OCI-LY3 (cell line): ENCODE measurements around the gene MGAT3.
A peak's percentile ranks its signal among the peaks of the same experiment; 100 is the strongest.

ENCODE experiments used
- H2AFZ ChIP-seq: fragments of 200-600, 300-600 bp; shearing (Covaris generic); 2 replicates; pipeline ENCODE4 v1.6.0; 2014; ENCODE audit warnings: antibody characterized with exemption, low read depth, low read length
- H3K27ac ChIP-seq: fragments of 200-600, 300-600 bp; sonication (generic); 2 replicates; pipeline ENCODE4 v1.5.1; 2014; ENCODE audit warnings: mild to moderate bottlenecking, low read length, moderate library complexity, mixed read lengths
- H3K27me3 ChIP-seq: fragments of 200-600, 300-600 bp; sonication (generic); 2 replicates; pipeline ENCODE4 v1.6.1; 2014; ENCODE audit warnings: low read depth, low read length, mixed read lengths
- H3K36me3 ChIP-seq: fragments of 200-600, 300-600 bp; sonication (generic); replicated peaks from 2 replicates; pipeline ENCODE3; 2014; ENCODE audit warnings: low read depth, low read length, mixed read lengths
- H3K4me1 ChIP-seq: fragments of 300-600, 200-600 bp; sonication (generic); 2 replicates; pipeline ENCODE4 v1.6.1; 2014; ENCODE audit warnings: low read length, mixed read lengths
- H3K4me2 ChIP-seq: fragments of 200-600, 300-600 bp; sonication (generic); 2 replicates; pipeline ENCODE4 v1.6.1; 2014; ENCODE audit warnings: low read length, mixed read lengths
- H3K4me3 ChIP-seq: fragments of 300-600, 200-600 bp; sonication (generic); 2 replicates; pipeline ENCODE4 v1.5.1; 2014; ENCODE audit warnings: antibody characterized with exemption, mild to moderate bottlenecking, low read length, moderate library complexity
- H3K79me2 ChIP-seq: fragments of 300-600, 200-600 bp; shearing (Covaris generic); 2 replicates; pipeline ENCODE4 v1.6.1; 2014; ENCODE audit warnings: mild to moderate bottlenecking, low read length, mixed read lengths
- H3K9ac ChIP-seq: fragments of 300-600, 200-600 bp; shearing (Covaris generic); 2 replicates; pipeline ENCODE4 v1.6.0; 2014; ENCODE audit warnings: mild to moderate bottlenecking, low read length, moderate library complexity
- H3K9me3 ChIP-seq: fragments of 200-600, 300-600 bp; shearing (Covaris generic); 2 replicates; pipeline ENCODE4 v1.6.1; 2014; ENCODE audit warnings: low read length, mixed read lengths; ENCODE audit not compliant: insufficient read depth
- H4K20me1 ChIP-seq: fragments of 200-600, 300-600 bp; sonication (generic); 2 replicates; pipeline ENCODE4 v1.6.1; 2016; ENCODE audit warnings: low read length, mixed read lengths; ENCODE audit not compliant: insufficient read depth
- CTCF ChIP-seq: fragments of 200-600, 300-600 bp; sonication (generic); IDR thresholded peaks from 2 replicates; pipeline ENCODE4 v1.5.1; 2014; ENCODE audit warnings: antibody characterized with exemption, low read length, low read depth
- EZH2phosphoT487 ChIP-seq: fragments of 200-600 bp; shearing (Covaris generic); IDR thresholded peaks from 2 replicates; pipeline ENCODE4 v1.6.1; 2018; ENCODE audit warnings: antibody characterized with exemption, mixed run types, low read depth

Gene MGAT3

GRCh38 chr22:39434243-39434653, 22.6 kb upstream of the MGAT3 start:
- H3K9ac ChIP-seq: no peak overlapping the region
- H3K4me2 ChIP-seq: no peak overlapping the region
- H3K4me1 ChIP-seq: peaks cover 29% of the 10 kb centered on the region
- no peak overlapping the region for H2AFZ ChIP-seq
- no peaks in the 10 kb centered on the region for H4K20me1 ChIP-seq
- no peak for TF ChIP-seq CTCF
- no peak for TF ChIP-seq EZH2phosphoT487
- H3K4me3 ChIP-seq: no peak overlapping the region
- peaks cover 8% of the 10 kb centered on the region; the same call in 1 of the 2 replicates for H3K79me2 ChIP-seq
- H3K36me3 ChIP-seq: peaks cover 33% of the 10 kb centered on the region
- H3K27ac ChIP-seq: no peak overlapping the region
- H3K27me3 ChIP-seq: no peaks in the 10 kb centered on the region
- no peaks in the 10 kb centered on the region for H3K9me3 ChIP-seq

DNA sequence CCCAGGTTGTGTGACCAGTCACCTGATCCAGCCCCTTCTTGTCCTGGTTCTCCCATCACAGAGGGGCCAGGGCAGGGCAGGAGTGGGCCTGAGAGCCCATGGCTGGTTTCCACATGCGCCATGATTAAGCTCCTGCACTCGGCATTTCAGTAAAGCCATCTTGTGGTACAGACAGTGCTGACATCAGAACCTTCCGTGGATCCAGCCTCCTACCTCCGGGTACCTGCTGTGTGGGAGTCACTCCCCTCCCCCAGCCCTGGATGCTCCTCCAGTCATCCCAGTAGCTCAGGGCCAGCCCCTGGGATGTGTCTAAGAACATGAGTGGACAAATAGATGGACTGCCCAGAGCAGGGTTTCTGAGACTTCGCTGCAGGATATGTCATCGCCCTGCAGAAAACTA, 22.1 kb upstream of the MGAT3 start:
- TF ChIP-seq CTCF: no peak
- no peak for TF ChIP-seq EZH2phosphoT487
- Histone ChIP-seq H3K79me2 (peaks cover 9% of the 10 kb centered on the region; the same call in 1 of the 2 replicates), H3K27me3 (no peaks in the 10 kb centered on the region), H3K27ac (no peak overlapping the region), H3K4me1 (peaks cover 34% of the 10 kb centered on the region), H2AFZ (no peak overlapping the region), H4K20me1 (no peaks in the 10 kb centered on the region), H3K9ac (no peak overlapping the region), H3K4me3 (no peak overlapping the region), H3K9me3 (no peaks in the 10 kb centered on the region), H3K36me3 (peaks cover 34% of the 10 kb centered on the region), H3K4me2 (no peak overlapping the region)

DNA sequence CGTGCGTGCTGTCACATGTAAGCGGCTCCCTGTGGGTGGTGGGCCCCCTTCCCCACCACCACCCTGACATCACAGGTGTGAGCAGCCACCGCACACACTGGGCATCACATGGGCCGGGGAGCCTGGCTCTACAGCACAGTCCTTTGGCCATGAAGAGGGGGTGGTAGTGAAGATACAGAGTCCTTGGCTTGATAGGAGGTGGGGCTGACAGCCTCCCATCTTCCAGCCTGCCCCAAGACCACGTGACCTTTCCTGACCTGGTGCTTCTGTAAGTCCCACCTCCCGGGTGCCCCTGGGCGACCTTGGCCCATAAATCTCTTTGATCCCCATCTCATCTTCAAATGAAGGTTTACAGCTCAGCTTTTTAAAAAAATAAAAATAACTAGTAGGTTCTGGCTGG, 21.2 kb upstream of the MGAT3 start:
- no peak overlapping the region for H3K27ac ChIP-seq
- no peak for TF ChIP-seq EZH2phosphoT487
- no peak for TF ChIP-seq CTCF
- H3K9me3 ChIP-seq: no peaks in the 10 kb centered on the region
- H3K9ac ChIP-seq: no peak overlapping the region
- H3K27me3 ChIP-seq: no peaks in the 10 kb centered on the region
- H2AFZ ChIP-seq: no peak overlapping the region
- peaks cover 28% of the 10 kb centered on the region for H3K36me3 ChIP-seq
- no peak overlapping the region for H3K4me3 ChIP-seq
- no peak overlapping the region for H3K4me2 ChIP-seq
- no peaks in the 10 kb centered on the region for H4K20me1 ChIP-seq
- peaks cover 11% of the 10 kb centered on the region for H3K79me2 ChIP-seq
- H3K4me1 ChIP-seq: peaks cover 43% of the 10 kb centered on the region

- Histone ChIP-seq H3K27ac (peak overlapping the region; percentile 98), H4K20me1 (no peaks in the 10 kb centered on the region), H3K4me2 (peak overlapping the region; percentile 96), H3K79me2 (peaks cover 12% of the 10 kb centered on the region), H3K4me1 (peaks cover 64% of the 10 kb centered on the region), H2AFZ (no peak overlapping the region), H3K27me3 (no peaks in the 10 kb centered on the region), H3K9me3 (no peaks in the 10 kb centered on the region), H3K36me3 (peaks cover 19% of the 10 kb centered on the region), H3K9ac (peak overlapping the region; percentile 81), H3K4me3 (peak overlapping the region; percentile 71)
- TF ChIP-seq EZH2phosphoT487 (no peak), CTCF (no peak)
Observed at GRCh38 chr22:39437791-39438704, 18.8 kb upstream of the MGAT3 start.
